Endothelial cell (in vitro differentiated cells): ENCODE results near the gene KLB. TPM values are rescaled to one million over a fixed set of nuclear protein-coding genes. Genes with fewer than 3 reads are reported as not detected.
A peak's percentile ranks its signal among the peaks of the same experiment; 100 is the strongest.

ENCODE experiments used
- DNase-seq: peaks from one replicate; pipeline ENCODE4 v3.0.0; 2021; ENCODE audit warnings: low spot score
- H3K27ac Mint-ChIP-seq: one replicate; pipeline ENCODE4 v1.8.0; 2021; ENCODE audit warnings: mixed read lengths, inconsistent platforms; ENCODE audit not compliant: unreplicated experiment
- H3K27me3 Mint-ChIP-seq: one replicate; pipeline ENCODE4 v1.8.0; 2021; ENCODE audit warnings: mild to moderate bottlenecking, moderate library complexity, mixed read lengths, inconsistent platforms; ENCODE audit not compliant: unreplicated experiment
- H3K36me3 Mint-ChIP-seq: one replicate; pipeline ENCODE4 v1.8.0; 2021; ENCODE audit warnings: mild to moderate bottlenecking, low read depth, mixed read lengths, inconsistent platforms; ENCODE audit not compliant: unreplicated experiment
- H3K4me1 Mint-ChIP-seq: one replicate; pipeline ENCODE4 v1.8.0; 2021; ENCODE audit warnings: mild to moderate bottlenecking, mixed read lengths, inconsistent platforms; ENCODE audit not compliant: unreplicated experiment
- H3K4me3 Mint-ChIP-seq: one replicate; pipeline ENCODE4 v1.8.0; 2021; ENCODE audit warnings: mild to moderate bottlenecking, mixed read lengths, inconsistent platforms; ENCODE audit not compliant: unreplicated experiment
- H3K9me3 Mint-ChIP-seq: one replicate; pipeline ENCODE4 v1.8.0; 2021; ENCODE audit warnings: mixed read lengths, inconsistent platforms; ENCODE audit not compliant: unreplicated experiment
- CTCF ChIP-seq: fragments of 200-600 bp; sonication (generic); IDR thresholded peaks from one replicate; pipeline ENCODE4 v1.5.0; 2021; ENCODE audit warnings: antibody characterized with exemption; ENCODE audit not compliant: unreplicated experiment
- total RNA-seq: library from RNA; stranded (reverse); fragmentation: NEBNext Ultra II Directional; extraction: Animal tissue kit (Norgen Biotek cat#: 25700); gene quantifications from one replicate; pipeline ENCODE4 v1.2.1, GENCODE V29; 2021; ENCODE audit not compliant: unreplicated experiment

Gene KLB
- total RNA-seq, 1 donor from 2014 or later: not detected

GRCh38 chr4:39435659-39436563 is 29.2 kb downstream of the KLB start:
- DNase-seq: no peak
- H3K27ac Mint-ChIP-seq: no peak overlapping the region
- H3K9me3 Mint-ChIP-seq: no peaks in the 10 kb centered on the region
- no peaks in the 10 kb centered on the region for H3K36me3 Mint-ChIP-seq
- peaks cover 10% of the 10 kb centered on the region for H3K27me3 Mint-ChIP-seq
- no peak overlapping the region for H3K4me3 Mint-ChIP-seq
- no peaks in the 10 kb centered on the region for H3K4me1 Mint-ChIP-seq
- TF ChIP-seq CTCF: no peak

DNA sequence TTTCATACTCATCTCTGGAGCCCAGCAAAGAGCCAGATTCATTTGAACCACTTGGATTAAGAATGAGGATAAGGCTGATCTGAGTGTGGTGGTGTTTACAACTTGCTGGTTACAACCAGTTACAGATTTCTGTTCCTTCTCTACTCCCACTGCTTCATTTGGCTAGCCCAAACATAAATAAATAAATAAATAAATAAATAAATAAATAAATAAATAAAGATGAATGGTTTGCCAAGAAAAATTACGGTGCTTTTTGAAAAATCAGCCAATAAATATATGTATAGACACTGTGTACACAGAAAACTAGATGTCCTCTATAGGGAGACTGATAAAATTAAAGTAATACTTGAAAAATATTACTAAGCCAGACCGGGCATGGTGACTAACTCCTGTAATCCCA is 34.9 kb downstream of the KLB start:
- H3K9me3 Mint-ChIP-seq: no peaks in the 10 kb centered on the region
- H3K4me3 Mint-ChIP-seq: no peak overlapping the region
- peaks cover 8% of the 10 kb centered on the region for H3K27me3 Mint-ChIP-seq
- H3K27ac Mint-ChIP-seq: no peak overlapping the region
- no peaks in the 10 kb centered on the region for H3K36me3 Mint-ChIP-seq
- H3K4me1 Mint-ChIP-seq: no peaks in the 10 kb centered on the region
- no peak for DNase-seq
- TF ChIP-seq CTCF: no peak

DNA sequence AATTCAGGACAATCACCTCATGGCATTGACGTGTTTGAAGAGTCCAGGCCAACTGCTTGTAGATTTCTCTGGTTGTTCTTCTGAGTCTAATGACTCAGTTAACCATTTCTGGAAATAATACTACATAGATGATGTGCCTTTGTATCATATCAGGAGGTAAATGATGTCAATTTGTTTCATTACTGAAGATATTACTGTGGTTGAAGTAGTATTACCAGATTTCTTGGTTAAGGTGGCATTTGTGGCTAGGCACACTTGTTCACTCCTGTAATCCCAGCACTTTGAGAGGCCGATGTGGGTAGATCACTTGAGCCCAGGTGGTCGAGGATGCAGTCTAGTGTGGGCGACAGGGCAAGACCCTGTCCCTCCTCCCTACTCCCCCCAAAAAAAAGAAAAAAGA is 36.3 kb downstream of the KLB start:
- Mint-ChIP-seq H3K36me3 (no peaks in the 10 kb centered on the region), H3K27me3 (peaks cover 2% of the 10 kb centered on the region), H3K4me1 (peaks cover 2% of the 10 kb centered on the region), H3K4me3 (no peak overlapping the region), H3K27ac (no peak overlapping the region), H3K9me3 (no peaks in the 10 kb centered on the region)
- DNase-seq: no peak
- no peak for TF ChIP-seq CTCF

DNA sequence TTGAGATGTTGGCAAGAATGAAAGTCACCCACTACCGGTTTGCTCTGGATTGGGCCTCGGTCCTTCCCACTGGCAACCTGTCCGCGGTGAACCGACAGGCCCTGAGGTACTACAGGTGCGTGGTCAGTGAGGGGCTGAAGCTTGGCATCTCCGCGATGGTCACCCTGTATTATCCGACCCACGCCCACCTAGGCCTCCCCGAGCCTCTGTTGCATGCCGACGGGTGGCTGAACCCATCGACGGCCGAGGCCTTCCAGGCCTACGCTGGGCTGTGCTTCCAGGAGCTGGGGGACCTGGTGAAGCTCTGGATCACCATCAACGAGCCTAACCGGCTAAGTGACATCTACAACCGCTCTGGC is 39.7 kb downstream of the KLB start:
- Mint-ChIP-seq H3K27ac (no peak overlapping the region), H3K4me3 (no peak overlapping the region), H3K4me1 (peaks cover 2% of the 10 kb centered on the region), H3K27me3 (peaks cover 2% of the 10 kb centered on the region), H3K36me3 (peaks cover 6% of the 10 kb centered on the region), H3K9me3 (no peaks in the 10 kb centered on the region)
- TF ChIP-seq CTCF: no peak
- DNase-seq: no peak

DNA sequence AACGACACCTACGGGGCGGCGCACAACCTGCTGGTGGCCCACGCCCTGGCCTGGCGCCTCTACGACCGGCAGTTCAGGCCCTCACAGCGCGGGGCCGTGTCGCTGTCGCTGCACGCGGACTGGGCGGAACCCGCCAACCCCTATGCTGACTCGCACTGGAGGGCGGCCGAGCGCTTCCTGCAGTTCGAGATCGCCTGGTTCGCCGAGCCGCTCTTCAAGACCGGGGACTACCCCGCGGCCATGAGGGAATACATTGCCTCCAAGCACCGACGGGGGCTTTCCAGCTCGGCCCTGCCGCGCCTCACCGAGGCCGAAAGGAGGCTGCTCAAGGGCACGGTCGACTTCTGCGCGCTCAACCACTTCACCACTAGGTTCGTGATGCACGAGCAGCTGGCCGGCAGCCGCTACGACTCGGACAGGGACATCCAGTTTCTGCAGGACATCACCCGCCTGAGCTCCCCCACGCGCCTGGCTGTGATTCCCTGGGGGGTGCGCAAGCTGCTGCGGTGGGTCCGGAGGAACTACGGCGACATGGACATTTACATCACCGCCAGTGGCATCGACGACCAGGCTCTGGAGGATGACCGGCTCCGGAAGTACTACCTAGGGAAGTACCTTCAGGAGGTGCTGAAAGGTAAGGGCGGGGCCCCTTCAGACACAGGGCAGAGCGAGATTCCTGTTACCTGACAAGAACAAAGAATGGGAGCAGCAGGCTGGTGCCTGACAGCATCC is 40.3 kb downstream of the KLB start:
- TF ChIP-seq CTCF: no peak
- Mint-ChIP-seq H3K27ac (no peak overlapping the region), H3K4me1 (peaks cover 3% of the 10 kb centered on the region), H3K4me3 (no peak overlapping the region), H3K36me3 (peaks cover 8% of the 10 kb centered on the region), H3K27me3 (peaks cover 2% of the 10 kb centered on the region), H3K9me3 (no peaks in the 10 kb centered on the region)
- DNase-seq: peak; percentile 67
